SKM-1 treated with dmso at 0.1 percent for 144 hours (cell line): ENCODE data around the gene SHC2.
"Not testable (repeated sequence)": the region's sequence is repeated elsewhere in the genome, so short reads cannot be mapped to it uniquely, and the experiment has no call there.

ENCODE experiments used
- DNase-seq: peaks from one replicate; lab custom pipeline; 2025; ENCODE audit not compliant: unreplicated experiment; lab: John Stamatoyannopoulos, UW

SHC2 gene

DNA sequence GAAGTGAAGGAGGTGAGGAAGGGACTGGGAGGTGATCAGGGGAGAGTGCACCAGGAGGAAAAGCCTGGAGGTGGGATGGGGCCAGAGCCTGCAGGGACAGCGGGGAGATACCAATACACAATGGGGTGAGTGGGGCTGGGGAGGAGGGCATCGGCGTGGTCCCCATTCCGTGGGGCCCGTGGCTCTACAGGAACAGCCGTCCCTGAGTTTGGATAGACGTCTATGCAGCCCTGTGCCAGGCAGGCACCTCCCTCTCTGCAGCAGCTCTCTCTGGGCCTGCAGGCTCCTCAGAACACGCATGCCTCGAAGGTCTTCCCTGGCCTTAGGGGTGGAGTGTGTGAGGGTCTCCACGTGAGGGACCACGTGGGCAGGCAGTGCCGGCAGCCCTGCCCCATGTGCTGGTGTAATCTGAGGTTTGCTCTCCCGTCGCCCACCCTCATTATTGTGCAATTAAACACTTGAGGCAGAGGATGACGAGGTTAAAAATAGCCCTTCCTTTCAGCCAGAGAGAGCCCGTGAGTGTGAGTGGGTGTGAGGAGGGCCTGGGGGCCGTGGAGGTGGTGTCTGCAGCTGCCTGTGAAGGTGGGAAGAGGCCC lies 68.4 kb downstream of the SHC2 start:
- DNase-seq, result no peak

DNA sequence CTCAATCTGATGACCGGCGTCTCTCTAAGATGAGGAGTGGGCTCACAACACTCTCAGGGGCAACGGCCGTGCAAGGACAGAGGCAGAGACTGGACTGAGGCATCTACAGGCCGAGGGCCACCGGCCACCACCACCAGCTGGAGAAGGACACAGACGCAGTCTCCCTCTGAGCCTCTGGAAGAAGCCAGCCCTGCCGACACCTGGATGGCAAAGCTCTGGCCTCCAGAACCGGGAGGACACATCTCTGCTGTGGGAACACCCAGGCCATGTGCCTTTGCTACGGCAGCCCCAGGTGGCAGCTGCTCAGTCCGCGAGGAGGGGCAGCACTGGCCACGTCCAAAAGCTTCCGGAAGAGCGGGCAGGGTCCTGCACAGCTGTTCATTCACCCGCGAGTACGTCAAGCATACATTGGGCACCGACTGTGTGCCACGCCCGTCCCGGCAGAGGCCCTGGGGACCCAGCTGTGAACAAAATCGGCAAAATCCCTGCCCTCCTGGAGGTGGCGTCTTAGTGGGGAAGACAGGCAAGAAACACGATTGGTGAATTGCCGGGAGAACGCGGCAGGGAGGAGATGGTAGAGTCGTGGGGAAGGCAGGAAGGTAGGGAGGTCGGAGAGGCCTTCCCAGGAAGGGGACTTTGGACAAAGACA lies 69.0 kb downstream of the SHC2 start:
- no peak for DNase-seq

DNA sequence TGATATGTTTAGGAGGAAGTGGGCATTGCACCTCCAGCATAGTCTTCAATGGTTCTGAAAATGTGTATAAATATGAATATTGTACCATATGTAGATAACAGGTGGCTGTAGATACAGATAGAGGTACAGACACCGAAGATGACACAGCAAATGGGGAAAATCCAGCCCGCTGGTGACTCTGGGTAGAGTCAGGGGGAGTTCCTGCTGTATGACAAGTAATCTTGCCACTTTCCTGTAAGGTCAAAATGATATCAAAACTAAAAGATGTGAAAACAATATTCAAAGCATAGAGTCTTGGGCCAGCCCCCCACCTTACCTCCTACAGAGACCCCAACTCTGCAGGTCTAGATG lies 69.7 kb downstream of the SHC2 start:
- no peak for DNase-seq

DNA sequence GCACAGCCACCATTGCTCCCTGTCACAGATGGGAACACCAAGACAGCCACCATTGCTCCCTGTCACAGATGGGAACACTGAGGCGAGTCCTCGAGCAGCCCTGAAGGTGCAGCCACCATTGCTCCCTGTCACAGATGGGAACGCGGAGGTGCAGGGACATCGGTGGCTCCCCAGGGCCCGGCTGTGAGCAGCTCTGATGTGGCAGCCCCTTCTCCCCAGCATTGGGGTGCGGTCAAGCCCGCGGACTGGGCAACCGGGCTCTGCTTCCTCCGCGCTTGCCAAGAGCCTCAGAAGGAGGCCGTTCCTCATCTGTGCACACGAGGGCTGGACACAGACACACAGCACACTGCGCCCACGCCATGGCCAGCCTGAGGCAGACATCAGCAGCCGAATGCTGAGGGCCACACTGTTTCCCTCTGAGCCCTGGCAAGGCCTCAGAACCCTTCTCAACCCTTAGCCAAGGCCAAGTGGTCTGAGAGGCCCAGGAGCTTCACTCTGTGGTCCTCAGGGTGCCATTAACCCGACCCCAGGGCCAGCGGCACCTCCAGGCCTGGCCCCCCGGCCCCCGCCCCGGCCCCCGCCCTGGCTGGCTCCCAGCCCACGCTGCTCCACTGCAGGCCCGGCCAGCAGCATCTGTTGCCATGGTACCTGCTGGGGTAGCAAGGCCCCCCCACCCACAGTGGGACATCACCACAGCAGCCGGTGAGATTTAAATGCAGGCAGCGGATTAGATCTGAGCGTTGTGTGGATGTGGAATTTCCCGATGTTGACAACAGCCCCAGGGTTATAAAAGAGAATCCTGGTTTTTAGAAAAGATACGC lies 70.2 kb downstream of the SHC2 start:
- DNase-seq, result no peak

- DNase-seq, result no peak
Measured at GRCh38 chr19:389935-390289, 70.9 kb downstream of the SHC2 start.

- DNase-seq, result no peak
Measured at GRCh38 chr19:389255-389934, 71.4 kb downstream of the SHC2 start.

DNA sequence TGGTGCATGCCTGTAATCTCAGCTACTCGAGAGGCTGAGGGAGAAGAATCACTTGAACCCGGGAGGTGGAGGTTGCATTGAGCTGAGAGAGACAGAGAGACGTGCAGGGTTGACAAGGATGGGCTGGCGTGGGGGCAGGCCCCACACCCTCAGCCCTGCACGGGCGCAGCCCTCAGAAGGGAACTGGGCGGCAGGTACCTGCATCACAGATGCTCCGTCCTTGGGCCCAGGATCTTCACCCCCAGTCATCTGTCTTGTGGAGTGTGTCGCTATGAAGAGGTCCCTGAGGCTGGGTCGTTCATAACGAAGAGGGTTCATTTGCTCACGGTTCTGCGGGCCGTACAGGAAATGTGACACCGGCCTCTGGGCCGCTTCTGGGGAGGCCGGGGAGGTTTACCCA lies 72.1 kb downstream of the SHC2 start:
- DNase-seq, result no peak

- DNase-seq, result no peak
Measured at GRCh38 chr19:387777-388176, 73.1 kb downstream of the SHC2 start.

DNA sequence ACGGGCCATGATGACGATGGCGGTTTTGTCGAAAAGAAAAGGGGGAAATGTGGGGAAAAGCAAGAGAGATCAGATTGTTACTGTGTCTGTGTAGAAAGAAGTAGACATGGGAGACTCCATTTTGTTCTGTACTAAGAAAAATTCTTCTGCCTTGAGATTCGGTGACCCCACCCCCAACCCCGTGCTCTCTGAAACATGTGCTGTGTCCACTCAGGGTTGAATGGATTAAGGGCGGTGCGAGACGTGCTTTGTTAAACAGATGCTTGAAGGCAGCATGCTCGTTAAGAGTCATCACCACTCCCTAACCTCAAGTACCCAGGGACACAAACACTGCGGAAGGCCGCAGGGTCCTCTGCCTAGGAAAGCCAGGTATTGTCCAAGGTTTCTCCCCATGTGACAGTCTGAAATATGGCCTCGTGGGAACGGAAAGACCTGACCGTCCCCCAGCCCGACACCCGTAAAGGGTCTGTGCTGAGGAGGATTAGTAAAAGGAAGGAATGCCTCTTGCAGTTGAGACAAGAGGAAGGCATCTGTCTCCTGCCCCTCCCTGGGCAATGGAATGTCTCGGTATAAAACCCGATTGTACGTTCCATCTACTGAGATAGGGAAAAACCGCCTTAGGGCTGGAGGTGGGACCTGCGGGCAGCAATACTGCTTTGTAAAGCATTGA lies 74.1 kb downstream of the SHC2 start:
- not testable (repeated sequence) for DNase-seq

DNA sequence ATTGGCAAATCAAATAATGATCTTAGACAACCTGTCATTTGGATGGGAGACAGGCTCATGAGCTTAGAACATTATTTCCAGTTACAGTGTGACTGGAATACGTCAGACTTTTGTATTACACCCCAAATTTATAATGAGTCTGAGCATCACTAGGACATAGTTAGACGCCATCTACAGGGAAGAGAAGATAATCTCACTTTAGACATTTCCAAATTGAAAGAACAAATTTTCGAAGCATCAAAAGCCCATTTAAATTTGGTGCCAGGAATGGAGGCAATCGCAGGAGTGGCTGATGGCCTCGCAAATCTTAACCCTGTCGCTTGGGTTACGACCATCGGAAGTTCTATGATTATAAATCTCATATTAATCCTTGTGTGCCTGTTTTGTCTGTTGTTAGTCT lies 74.6 kb downstream of the SHC2 start:
- DNase-seq, result not testable (repeated sequence)

GRCh38 chr19:384799-385169 lies 76.0 kb downstream of the SHC2 start:
- no peak for DNase-seq

- no peak for DNase-seq
Measured at GRCh38 chr19:383922-384798, 76.7 kb downstream of the SHC2 start.

DNA sequence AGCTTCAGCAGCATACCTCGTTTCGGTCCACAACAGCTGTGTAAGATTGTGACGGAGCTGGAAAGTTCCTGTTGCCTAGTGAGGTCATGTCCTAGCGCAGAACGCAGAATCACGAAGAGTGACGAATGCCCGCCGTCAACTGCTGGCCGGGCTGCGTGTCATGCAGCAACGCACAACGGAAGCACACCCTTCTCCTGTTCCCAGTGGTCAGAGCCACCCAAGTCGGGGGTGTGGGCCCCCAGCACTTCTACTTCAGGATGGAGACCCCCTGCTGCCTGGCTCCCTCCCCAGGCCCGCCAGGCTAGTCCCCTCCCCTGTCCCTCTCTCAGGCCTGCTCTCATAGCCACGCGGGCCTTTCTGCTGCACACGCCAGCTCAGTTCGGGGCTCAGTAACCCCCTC lies 77.8 kb downstream of the SHC2 start:
- no peak for DNase-seq

DNA sequence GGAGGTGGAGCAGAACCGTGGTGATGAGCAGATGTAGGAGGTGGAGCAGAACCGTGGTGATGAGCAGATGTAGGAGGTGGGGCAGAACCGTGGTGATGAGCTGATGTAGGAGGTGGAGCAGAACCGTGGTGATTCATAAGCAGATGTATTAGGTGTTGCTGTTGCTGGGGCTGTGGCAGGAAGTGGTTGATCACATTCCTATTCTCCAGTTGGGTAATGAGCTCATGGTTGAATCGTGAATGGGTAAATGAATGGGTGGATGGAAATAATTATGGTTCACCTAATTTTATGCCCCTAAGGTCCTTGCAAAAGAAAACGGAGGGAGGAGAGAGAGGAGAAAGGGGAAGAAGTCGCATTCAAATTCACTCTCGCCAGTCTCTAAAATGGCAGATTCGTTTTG lies 78.3 kb downstream of the SHC2 start:
- DNase-seq, result not testable (repeated sequence)

- not testable (repeated sequence) for DNase-seq
Measured at GRCh38 chr19:381901-382300, 78.9 kb downstream of the SHC2 start.

DNA sequence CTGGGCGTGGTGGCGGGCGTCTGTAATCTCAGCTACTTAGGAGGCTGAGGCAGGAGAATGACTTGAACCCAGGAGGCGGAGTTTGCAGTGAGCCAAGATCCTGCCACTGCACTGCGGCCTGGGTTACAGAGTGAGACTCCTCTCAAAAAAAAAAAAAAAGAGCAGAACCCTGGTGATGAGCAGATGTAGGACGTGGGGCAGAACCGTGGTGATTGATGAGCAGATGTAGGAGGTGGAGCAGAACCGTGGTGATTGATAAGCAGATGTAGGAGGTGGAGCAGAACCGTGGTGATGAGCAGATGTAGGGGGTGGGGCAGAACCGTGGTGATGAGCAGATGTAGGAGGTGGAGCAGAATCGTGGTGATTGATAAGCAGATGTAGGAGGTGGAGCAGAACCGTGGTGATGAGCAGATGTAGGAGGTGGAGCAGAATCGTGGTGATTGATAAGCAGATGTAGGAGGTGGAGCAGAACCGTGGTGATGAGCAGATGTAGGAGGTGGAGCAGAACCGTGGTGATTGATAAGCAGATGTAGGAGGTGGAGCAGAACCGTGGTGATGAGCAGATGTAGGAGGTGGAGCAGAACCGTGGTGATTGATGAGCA lies 80.1 kb downstream of the SHC2 start:
- not testable (repeated sequence) for DNase-seq

DNA sequence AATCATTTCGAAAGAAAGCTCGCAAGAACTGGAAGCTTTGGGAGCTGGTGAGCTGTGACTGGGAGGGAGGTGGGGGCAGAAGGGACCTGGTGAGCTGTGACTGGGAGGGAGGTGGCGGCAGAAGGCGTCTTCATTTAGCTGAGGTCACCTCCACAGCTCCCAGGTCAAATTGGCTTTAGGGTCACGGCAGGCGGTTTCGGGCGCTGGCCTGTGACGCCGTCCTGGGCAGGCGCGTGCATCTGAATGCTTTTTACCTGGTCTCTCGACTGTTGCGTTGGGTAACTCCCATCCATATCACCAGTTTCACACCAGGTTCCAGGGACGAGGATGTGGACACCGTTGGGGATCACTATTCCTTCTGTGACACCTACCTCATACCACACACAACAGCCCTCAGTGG lies 81.0 kb downstream of the SHC2 start:
- no peak for DNase-seq

- no peak for DNase-seq
Measured at GRCh38 chr19:378706-379105, 82.1 kb downstream of the SHC2 start.

DNA sequence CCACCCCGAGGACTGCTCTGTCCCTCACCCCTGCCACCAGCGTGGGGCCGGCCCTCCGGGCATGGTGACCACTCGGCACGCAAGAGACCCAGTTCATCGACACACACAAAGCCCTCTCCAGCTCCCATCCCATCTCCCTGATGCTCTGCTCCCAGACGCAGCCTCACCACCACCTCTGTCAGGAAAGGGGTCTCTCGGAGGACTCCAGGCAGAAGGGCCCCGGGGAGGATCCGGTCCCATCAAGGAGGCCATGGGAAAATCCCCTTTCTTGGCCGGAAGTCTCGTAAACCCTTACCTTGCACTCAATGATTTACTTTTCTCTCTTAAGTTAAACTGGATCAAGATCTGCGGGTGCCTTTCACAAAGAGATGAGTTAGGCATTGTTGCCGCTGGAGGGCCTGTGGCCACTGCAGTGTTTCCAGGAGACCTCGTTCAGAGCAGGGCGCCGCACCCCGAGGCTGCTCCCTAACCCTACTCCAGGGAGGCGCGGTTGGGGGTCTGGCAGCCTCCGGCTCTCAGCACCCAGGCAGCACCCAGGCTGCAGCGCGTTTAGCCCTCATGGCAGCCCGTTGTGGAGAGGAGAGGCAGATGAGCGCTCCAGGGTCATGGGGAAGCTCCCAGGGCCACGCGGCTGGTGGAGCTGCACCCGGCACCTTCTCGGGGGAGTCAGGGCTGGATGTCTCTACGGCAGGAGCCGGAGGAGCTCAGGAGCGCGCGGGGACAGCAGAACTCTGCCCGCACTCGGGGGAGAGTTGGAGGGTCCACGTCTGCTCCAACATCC lies 82.8 kb downstream of the SHC2 start:
- DNase-seq, result no peak
